Naive B cell (primary cell): ENCODE results near the gene NPB. TPM values are rescaled to one million over a fixed set of nuclear protein-coding genes. Genes with fewer than 3 reads are reported as not detected.
"Not testable (repeated sequence)": the region's sequence is repeated elsewhere in the genome, so short reads cannot be mapped to it uniquely, and the experiment has no call there.

Experiments
- ATAC-seq, 2 donors: fragments of 150-1000 bp; cut with Tn5 transposase; 2 replicates each; pipeline ENCODE4 v1.10.0; 2021; ENCODE audit warnings: low read depth in 2 of 2, mild to moderate bottlenecking in 2 of 2, moderate library complexity in 2 of 2
- DNase-seq: peaks from one replicate; pipeline ENCODE4 v3.0.0; 2022
- H3K27ac Mint-ChIP-seq, 6 donors: one replicate each; pipeline ENCODE4 v1.8.0; 2020 to 2022; ENCODE audit warnings: mild to moderate bottlenecking in 6 of 6, mixed read lengths in 6 of 6, moderate library complexity in 5 of 6, inconsistent platforms in 2 of 6
- H3K27me3 Mint-ChIP-seq, 3 donors: one replicate each; pipeline ENCODE4 v1.8.0; 2021 to 2022; ENCODE audit warnings: mixed read lengths in 3 of 3, mild to moderate bottlenecking in 1 of 3
- H3K36me3 Mint-ChIP-seq, 2 donors: one replicate each; pipeline ENCODE4 v1.8.0; 2020 to 2022; ENCODE audit warnings: mixed read lengths in 2 of 2, inconsistent platforms in 1 of 2, mild to moderate bottlenecking in 1 of 2
- H3K4me1 Mint-ChIP-seq, 3 donors: one replicate each; pipeline ENCODE4 v1.8.0; 2020 to 2022; ENCODE audit warnings: mixed read lengths in 3 of 3, inconsistent platforms in 1 of 3, mild to moderate bottlenecking in 1 of 3, moderate library complexity in 1 of 3
- H3K4me3 Mint-ChIP-seq, 8 donors: one replicate each; pipeline ENCODE4 v1.8.0; 2020 to 2022; ENCODE audit warnings: mild to moderate bottlenecking in 8 of 8, mixed read lengths in 8 of 8, moderate library complexity in 8 of 8, inconsistent platforms in 2 of 8
- H3K9me3 Mint-ChIP-seq, 7 donors: one replicate each; pipeline ENCODE4 v1.8.0; 2020 to 2022; ENCODE audit warnings: mixed read lengths in 7 of 7, mild to moderate bottlenecking in 5 of 7, inconsistent platforms in 2 of 7, moderate library complexity in 1 of 7
- polyA plus RNA-seq, 6 donors: library from polyadenylated mRNA; unstranded; fragments of 300-500 nt; fragmentation: Illumina TruSeq; gene quantifications; one replicate each; pipeline ENCODE4 v1.2.3, GENCODE V29; 2021; ENCODE audit warnings: low read depth in 6 of 6

The NPB gene
- polyA plus RNA-seq, 6 donors from 2014 or later, result 0.24 TPM; not detected in 5

DNA sequence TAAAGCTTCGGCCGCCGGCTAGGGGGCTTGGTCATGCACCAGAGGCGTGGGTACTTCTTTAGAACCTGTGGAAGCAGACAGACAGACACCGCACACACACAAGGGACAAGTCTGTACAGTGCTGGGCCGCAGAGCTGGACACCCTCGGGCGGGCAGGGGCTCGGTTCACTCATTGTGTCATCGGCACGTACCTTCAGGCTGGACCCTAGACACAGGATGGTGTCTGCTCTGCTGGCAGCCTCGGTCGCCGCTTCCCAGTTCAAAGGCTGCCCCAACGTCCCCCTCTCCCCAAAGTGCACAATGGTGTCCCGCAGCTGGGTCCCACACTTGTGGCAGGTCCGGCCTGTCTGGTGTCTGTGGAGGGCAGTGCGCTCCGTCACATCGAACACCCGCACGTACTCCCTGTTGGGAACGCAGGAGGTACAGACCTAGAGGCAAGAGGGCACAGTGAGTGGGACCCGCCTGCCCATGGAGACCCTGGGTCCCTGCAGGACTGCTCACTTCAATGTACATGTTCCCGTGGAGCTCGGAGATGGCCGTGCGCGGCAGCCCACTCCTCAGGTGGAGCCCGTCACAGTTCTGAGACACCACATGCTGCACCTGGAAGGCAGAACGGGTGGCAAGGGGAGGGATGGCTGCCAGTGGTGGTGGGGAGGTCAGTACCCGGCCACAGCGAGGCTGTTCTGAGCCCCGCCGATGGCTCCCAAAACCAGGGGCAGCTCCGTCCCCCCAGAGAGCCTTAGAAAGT lies 12.2 kb downstream of the NPB start:
- Mint-ChIP-seq H3K4me3 (peak overlapping the region in 2 of 8 donors; percentile 16 to 24), H3K36me3 (no peaks in the 10 kb centered on the region), H3K27ac (no peak overlapping the region), H3K4me1 (peaks cover 26 to 37% (median 34%) of the 10 kb centered on the region in 3 donors), H3K9me3 (no peaks in the 10 kb centered on the region), H3K27me3 (no peaks in the 10 kb centered on the region)
- ATAC-seq, result no peak
- no peak for DNase-seq

- H3K4me1 Mint-ChIP-seq, result peaks cover 26 to 41% (median 34%) of the 10 kb centered on the region in 3 donors
- no peaks in the 10 kb centered on the region for H3K27me3 Mint-ChIP-seq
- no peaks in the 10 kb centered on the region for H3K36me3 Mint-ChIP-seq
- ATAC-seq (no peak), DNase-seq (no peak)
- H3K27ac Mint-ChIP-seq, result peak overlapping the region in 1 of 6 donors; percentile 57
- no peaks in the 10 kb centered on the region for H3K9me3 Mint-ChIP-seq
- H3K4me3 Mint-ChIP-seq, result peak overlapping the region in 3 of 8 donors; percentile 32 to 91 (median 59)
Observed at GRCh38 chr17:81915331-81915730, 13.3 kb downstream of the NPB start.

DNA sequence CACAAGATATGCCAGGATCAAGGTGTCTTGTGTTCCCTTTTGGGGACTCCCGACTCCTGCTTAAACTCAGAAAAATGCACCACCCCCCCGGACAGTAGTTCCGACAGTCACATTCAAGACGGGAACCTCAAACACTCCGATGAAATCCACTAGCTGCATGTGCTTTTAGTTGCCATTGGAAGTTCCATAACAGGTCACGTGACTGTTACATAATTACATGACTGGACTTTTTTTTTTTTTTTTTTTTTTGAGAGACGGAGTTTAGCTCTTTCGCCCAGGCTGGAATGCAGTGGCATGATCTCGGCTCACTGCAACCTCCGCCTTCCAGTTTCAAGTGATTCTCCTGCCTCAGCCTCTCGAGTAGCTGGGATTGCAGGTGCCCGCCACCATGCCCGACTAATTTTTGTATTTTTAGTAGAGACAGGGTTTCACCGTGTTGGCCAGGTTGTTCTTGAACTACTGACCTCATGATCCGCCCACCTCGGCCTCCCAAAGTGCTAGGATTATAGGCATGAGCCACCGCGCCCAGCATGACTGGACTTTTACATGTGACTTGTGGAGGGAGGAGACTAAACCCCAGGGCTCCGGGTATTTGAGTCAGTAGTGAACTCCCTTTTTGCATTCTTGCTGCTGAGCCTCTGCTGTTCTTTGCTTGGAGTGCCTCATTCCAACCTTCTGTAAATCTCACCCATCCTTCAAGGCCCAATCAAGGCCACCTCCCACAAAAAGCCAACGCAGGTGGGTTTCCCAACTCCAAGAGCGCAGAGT lies 14.4 kb downstream of the NPB start:
- H3K36me3 Mint-ChIP-seq, result no peaks in the 10 kb centered on the region

DNA sequence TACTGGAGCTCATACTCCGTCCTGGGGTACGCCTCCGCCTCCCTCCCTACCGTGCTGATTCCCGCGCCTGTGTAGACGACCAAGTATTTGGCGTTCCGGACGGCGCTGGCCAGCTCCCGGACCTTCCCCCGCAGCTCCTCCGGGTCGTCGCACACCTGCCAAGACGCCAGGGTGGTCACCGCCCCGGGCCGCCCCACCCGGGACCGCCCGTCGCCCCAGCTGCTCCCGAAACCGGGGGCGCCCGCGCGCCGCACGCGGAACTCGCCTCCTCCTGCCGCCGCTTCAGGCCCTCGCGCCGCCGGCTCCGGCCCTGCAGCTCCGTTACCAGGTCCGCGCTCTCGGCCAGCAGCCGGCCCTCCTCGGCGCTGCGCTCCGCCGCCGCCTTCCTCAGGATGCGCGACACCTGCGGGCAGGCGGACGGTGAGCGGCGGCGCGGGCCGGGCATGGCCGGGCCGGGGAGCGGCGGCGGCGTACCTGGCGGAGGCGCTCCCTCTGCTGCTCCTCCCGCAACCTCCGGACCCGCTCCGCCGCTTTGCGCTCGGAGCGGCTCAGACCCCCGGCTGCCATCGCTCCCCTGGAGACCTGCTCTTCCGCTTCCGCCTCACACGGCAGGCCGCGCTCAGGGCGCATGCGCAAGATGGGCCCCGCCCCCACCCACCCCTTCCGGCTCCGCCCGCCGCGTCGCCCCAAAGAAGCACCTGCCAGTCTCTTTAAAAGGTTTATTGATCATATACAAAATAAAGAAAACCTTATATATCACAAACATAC lies 15.7 kb downstream of the NPB start, which contains the start of gene SIRT7:
SIRT7 (minus strand) TSS at position 612 of the 768 bp plus-strand sequence; CDS start at position 567, 45 bp downstream.
- peaks cover 30 to 36% (median 33%) of the 10 kb centered on the region in 3 donors for H3K4me1 Mint-ChIP-seq
- no peaks in the 10 kb centered on the region for H3K36me3 Mint-ChIP-seq
- no peaks in the 10 kb centered on the region for H3K27me3 Mint-ChIP-seq
- H3K9me3 Mint-ChIP-seq, result no peaks in the 10 kb centered on the region
- ATAC-seq (peak; percentile 91 to 92), DNase-seq (peak; percentile 78)
- peak within 1 kb of the TSS; percentile 44 to 90 (median 87) for H3K27ac Mint-ChIP-seq
- H3K4me3 Mint-ChIP-seq, result peak within 1 kb of the TSS; percentile 87 to 97 (median 91)

More for the DNA sequence above, 14.4 kb downstream of the NPB start:
- Mint-ChIP-seq H3K4me1 (peaks cover 26 to 41% (median 33%) of the 10 kb centered on the region in 3 donors), H3K4me3 (peak overlapping the region; percentile 72 to 91 (median 88)), H3K27me3 (no peaks in the 10 kb centered on the region), H3K9me3 (no peaks in the 10 kb centered on the region), H3K27ac (no peak overlapping the region)
- ATAC-seq (no peak), DNase-seq (no peak)

DNA sequence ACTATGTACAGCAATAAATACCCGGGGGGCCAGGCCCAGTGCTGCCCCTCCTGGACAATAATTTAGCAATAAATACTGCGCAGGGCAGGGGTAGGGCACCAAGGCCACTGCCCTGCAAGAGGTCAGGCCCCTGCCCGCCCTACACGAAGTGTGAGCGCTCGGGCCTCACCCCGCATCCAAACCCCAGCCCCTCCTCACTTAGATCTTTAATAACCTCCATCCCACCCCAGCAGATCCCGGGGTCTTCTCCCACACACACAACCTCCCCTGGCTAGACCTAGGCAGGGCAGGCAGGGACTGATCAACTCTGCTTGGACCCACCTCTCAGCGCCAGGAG lies 16.3 kb downstream of the NPB start:
- Mint-ChIP-seq H3K4me3 (peak overlapping the region; percentile 86 to 97 (median 91)), H3K4me1 (peaks cover 30 to 38% (median 33%) of the 10 kb centered on the region in 3 donors), H3K27ac (peak overlapping the region; percentile 44 to 90 (median 87))
- H3K9me3 Mint-ChIP-seq, DNase-seq, H3K36me3 Mint-ChIP-seq, H3K27me3 Mint-ChIP-seq: not testable (repeated sequence)
- peak; percentile 6 to 14 for ATAC-seq

DNA sequence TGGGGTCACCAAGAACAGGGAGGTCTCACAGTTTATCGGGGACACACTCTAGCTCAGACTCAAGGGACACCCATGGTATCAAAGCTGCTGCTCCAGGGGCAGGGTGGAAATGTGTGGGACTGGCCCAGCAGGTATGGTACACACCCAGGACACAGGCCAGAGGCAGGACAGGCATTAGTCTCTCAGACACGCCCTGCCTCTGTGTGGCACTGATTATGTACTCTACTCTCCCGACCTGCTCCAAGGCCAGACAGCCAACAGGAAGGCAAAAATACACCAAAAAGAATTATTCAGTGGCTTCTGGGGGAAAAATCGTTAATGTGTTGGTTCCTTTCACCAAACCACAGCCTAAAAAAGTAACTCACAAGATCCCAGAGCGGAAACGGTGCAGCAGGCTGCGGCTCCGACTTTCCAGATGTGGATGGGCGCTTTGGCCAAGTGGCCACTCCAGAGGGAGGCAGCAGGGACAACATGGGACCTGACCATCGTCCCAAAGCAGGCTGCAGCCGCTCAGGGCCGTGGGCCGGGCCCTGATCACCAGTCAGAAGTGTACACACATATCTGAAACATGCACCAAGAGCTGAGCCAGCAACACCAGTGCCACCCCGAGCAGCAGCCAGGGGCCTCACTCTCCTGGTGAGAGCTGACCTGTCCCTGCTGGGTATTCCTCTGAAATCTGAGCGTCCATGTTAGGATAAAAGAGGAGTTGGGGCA lies 17.0 kb downstream of the NPB start:
- Mint-ChIP-seq H3K9me3 (no peaks in the 10 kb centered on the region), H3K4me3 (peak overlapping the region in 4 of 8 donors; percentile 65 to 91 (median 85)), H3K4me1 (peaks cover 32 to 44% (median 33%) of the 10 kb centered on the region in 3 donors), H3K27ac (peak overlapping the region in 5 of 6 donors; percentile 33 to 88 (median 80)), H3K27me3 (no peaks in the 10 kb centered on the region), H3K36me3 (no peaks in the 10 kb centered on the region)
- ATAC-seq (no peak), DNase-seq (no peak)

DNA sequence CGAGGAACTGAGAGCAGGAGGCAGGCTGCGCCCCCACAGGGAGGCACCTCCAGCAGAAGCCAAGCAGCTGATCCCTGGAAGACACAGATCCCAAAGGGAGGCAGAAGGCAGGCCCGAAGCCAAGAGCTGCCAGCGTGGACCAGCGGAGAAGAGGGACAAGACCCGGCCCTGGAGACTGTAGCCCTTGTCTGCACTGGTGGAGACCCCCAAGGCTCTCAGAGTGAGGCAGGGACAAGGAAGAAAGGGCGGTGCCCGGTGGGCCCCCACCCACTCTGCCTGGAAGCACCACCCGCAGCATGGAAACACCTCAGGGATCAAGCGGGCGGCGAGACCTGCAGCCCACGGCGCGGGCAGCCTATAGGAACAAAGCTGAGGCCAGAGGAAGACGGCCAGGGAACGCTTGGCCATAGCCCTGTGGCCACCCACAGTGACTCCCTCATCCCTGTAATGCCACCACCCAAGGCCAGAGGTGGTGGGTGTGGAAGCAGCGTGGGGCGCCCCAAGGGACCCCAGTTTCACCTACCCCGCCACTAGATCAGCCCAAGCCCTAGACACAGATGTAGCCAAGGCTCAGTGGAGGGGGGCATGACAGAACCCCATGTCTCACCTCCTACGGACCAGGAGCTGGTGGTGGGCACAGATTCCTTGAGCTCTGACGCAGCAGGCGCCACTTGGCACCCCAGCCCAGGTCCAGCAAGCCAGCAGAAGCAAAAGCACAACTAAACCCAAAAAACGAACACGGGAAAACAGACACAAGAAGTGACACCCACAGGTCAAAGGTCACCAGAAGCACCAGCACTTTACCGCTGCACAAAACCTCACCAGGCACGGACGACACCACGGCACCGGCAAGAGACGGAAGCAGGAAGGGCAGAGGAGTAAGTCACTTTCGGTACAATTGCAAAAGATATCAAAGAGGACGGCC lies 18.8 kb downstream of the NPB start:
- H3K4me1 Mint-ChIP-seq, result peaks cover 29 to 42% (median 33%) of the 10 kb centered on the region in 3 donors
- peak overlapping the region in 1 of 6 donors; percentile 70 for H3K27ac Mint-ChIP-seq
- peak overlapping the region in 1 of 8 donors; percentile 41 for H3K4me3 Mint-ChIP-seq
- H3K27me3 Mint-ChIP-seq, result no peaks in the 10 kb centered on the region
- no peaks in the 10 kb centered on the region for H3K9me3 Mint-ChIP-seq
- DNase-seq (no peak), ATAC-seq (no peak)
- H3K36me3 Mint-ChIP-seq, result no peaks in the 10 kb centered on the region

- H3K36me3 Mint-ChIP-seq, result no peaks in the 10 kb centered on the region
- no peak for ATAC-seq
- H3K27me3 Mint-ChIP-seq, result no peaks in the 10 kb centered on the region
- no peak overlapping the region for H3K4me3 Mint-ChIP-seq
- H3K9me3 Mint-ChIP-seq, result no peaks in the 10 kb centered on the region
- peaks cover 30 to 46% (median 35%) of the 10 kb centered on the region in 3 donors for H3K4me1 Mint-ChIP-seq
- H3K27ac Mint-ChIP-seq, result peak overlapping the region in 1 of 6 donors; percentile 57
- DNase-seq, result no peak
Observed at GRCh38 chr17:81921537-81921862, 19.5 kb downstream of the NPB start.

GRCh38 chr17:81921996-81922565 lies 20.0 kb downstream of the NPB start:
- ATAC-seq (no peak), DNase-seq (no peak)
- Mint-ChIP-seq H3K4me1 (peaks cover 27 to 43% (median 30%) of the 10 kb centered on the region in 3 donors), H3K9me3 (no peaks in the 10 kb centered on the region), H3K36me3 (no peaks in the 10 kb centered on the region), H3K27me3 (no peaks in the 10 kb centered on the region), H3K4me3 (peak overlapping the region in 1 of 8 donors; percentile 45), H3K27ac (peak overlapping the region in 2 of 6 donors; percentile 57 to 72)

DNA sequence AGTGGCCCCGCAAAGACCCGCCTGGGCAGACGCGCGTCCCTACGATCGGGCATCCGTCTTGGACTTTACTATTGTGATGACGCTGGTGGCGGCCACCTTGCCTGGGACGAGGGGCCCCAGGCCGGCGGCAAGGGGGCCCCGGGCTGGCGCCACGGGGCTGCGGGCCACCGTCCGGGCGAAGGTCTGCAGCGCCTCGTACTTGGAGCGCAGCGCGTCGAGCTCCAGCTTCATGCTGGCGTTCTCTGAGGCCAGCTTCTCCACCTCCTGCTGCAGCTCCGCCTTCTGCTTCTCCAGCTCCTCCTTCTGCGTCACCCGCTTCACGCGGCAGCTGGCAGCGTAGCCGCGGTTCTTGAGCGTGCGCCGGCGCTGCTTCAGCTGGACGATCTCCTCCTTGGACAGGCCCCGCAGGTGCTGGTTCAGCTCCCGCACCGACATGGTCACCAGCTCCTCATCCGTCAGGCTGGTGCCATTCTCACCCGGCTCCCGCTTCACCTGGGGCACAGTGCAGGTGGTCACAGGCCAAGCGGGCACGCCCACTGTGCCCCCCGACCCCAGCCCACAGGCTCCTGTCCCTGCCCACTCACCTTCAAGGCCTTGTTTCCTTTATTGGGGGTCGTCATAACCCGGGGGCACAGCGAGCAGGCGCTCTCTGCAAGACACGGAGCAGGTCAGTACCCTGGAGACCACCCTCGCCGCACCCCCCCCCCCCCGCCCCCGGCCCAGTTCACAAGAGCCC lies 20.7 kb downstream of the NPB start:
- ATAC-seq (no peak), DNase-seq (no peak)
- Mint-ChIP-seq H3K27me3 (no peaks in the 10 kb centered on the region), H3K4me1 (peaks cover 24 to 39% (median 27%) of the 10 kb centered on the region in 3 donors), H3K9me3 (no peaks in the 10 kb centered on the region), H3K27ac (peak overlapping the region in 1 of 6 donors; percentile 63), H3K36me3 (no peaks in the 10 kb centered on the region), H3K4me3 (peak overlapping the region in 2 of 8 donors; percentile 33 to 57)
